DMS114 treated with DMSO at 0.1 percent for 48 hours (cell line): Measurements from ENCODE around the gene LEMD3.

Source experiments
- DNase-seq: peaks from one replicate; lab custom pipeline; 2025; ENCODE audit not compliant: unreplicated experiment; lab: John Stamatoyannopoulos, UW

Gene LEMD3

DNA sequence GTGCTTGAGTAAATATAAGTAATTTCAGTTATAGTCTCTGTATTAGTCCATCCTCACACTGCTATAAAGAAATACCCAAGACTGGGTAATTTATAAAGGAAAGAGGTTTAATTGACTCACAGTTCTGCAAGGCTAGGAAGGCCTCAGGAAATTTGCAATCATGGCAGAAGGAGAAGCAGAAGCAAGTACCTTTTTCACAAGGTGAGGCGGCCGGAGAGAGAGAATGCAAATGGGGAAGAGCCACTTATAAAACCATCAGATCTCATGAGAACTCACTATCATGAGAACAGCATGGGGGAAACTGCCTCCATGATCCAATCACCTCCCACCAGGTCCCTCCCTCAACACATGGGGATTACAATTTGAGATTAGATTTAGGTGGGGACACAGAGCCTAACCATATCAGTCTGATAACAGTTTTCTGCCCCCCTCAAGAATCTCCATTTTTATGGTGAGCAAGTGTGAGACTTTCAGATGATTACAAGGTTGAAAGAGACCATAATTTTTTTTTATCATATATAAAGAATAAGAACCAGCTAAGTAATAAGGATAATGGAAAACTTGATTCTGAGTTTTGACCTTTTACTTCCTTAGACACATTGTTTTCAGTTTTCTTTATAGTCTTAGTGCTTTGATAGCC lies 35.6 kb downstream of the LEMD3 start:
- no peak for DNase-seq

DNA sequence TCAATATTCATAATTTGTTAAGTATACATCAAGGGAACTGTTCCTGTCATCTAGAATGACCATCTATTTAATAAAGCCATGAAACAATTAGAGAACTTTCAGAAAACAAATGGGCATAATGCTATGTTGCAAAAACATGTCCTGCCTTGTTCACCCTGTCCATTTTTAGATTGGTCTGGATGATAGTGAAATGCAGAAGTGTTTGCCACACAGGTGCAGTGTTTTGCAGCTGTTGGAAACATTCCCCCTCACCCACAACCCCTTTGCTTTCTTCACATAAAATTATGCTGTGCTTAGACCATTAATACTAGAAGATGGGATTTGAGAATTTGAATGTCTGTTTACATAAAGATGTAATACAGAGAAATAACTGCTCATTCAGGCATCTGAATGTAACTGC lies 36.5 kb downstream of the LEMD3 start:
- DNase-seq, result no peak

DNA sequence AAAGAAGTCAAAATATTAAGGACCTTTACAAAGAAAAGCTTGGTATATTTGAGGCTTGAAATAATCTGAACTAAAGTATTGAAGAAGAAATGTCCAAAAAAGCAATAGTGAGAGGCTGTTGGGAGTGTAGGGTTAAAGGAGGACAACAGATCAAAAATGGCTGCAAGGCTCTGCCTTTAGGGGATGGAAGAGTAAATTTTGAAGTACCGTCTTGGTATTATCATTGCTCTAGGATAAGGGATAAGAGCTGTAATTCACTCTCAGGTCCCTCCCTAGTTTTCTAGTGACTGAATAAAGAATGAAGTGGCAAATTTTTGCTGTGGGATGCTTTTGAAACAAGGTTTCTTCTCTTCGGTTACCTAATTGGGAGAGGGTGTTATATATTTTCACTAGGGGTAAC lies 38.7 kb downstream of the LEMD3 start:
- no peak for DNase-seq

DNA sequence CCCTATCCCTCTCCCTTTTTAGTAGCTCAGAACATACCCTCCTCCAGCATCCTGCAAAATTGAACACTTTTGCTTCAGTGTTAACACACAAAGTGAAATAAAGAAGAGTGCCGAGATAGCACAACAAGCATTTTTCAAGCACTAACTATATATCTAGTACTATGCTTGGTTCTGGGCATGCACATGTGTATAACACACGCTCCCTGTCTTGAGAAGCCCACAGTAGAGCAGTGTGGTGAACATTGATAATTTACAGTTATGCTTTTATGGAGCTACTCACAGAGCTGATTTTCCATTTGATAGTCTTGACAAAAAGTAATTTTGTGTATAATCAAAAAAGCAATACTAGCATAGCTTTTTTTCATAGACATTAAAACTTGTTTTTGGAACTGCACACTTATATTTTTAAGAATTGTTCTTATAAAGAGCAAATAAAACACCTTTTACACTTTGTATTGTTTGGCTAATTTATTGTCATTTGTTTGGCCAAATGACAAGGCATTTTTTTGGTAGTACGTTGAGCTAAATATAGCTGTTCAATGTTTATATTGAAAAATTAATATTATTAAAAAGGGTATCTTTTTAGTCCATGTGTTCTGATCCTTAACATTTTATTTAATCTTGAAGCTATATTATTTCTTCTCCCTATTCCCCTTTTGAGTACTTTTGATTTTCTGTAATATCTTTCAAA lies 39.7 kb downstream of the LEMD3 start:
- DNase-seq, result no peak

DNA sequence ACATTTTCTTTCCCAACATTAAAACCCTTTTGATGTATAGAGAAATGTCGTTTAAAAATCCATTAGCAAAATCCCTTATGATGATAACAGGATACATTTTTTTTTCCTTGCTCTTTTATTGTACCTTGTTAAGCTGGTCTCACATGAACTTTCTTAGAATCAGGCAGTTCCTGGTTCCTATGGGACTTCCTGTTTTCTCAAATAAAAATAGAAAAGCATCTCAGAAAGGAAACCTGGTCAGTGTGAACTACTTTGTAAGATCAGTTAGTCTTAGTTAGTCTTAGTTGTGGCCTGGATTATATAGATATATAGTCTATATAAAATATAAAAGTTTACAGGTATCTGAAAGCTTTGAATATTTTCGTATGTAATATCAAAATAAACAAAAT lies 40.3 kb downstream of the LEMD3 start:
- no peak for DNase-seq

DNA sequence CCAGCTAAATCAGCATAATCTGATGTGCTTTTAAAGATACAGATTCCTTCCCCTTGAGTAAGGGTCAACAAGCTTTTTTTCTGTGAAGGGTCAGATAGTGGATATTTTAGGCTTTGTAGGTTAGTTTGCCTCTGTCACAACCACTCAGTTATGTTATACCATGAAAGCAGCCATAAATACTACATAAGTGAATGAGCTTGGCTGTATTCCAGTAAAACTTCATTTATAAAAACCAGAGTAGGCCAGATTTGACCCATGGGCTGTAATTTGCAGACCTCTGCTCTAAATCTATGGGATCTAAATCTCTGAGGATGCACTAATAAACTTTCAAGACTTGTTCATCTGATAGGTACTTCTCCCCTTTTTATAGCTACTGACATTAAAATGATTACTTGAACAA lies 47.7 kb downstream of the LEMD3 start:
- DNase-seq, result no peak

DNA sequence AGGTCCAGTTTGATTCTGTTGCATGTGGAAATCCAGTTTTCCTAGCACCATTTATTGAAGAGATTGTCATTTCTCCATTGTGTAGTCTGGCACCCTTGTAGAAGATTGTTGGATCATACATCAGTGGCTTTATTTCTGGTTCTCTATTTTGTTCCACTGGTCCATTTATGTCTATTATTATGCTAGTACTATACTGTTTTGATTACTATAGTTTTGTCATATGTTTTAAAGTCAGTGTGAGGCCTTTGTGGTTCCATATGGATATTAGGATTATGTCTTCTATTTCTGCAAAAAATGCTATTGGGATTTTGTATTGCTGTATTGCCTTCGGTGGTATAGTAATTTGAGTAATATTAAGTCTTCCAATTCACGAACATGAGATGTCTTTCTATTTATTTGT lies 51.4 kb downstream of the LEMD3 start:
- no peak for DNase-seq

DNA sequence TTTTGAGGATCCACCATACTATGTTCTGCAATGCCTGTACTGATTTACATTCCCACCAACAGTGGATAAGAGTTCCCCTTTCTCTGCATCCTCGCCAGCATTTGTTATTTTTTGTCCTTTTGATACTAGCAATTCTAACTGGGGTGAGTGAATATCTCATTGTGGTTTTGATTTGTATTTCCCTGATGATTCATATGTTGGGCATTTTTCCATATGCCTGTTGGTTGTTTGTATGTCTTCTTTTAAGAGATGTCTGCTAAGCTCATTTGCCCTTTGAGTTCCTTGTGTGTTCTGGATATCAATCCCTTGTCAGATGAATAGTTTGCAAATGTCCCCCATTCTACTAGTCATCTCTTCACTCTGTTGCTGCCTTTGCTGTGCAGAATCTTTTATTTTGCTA lies 60.1 kb downstream of the LEMD3 start:
- no peak for DNase-seq

DNA sequence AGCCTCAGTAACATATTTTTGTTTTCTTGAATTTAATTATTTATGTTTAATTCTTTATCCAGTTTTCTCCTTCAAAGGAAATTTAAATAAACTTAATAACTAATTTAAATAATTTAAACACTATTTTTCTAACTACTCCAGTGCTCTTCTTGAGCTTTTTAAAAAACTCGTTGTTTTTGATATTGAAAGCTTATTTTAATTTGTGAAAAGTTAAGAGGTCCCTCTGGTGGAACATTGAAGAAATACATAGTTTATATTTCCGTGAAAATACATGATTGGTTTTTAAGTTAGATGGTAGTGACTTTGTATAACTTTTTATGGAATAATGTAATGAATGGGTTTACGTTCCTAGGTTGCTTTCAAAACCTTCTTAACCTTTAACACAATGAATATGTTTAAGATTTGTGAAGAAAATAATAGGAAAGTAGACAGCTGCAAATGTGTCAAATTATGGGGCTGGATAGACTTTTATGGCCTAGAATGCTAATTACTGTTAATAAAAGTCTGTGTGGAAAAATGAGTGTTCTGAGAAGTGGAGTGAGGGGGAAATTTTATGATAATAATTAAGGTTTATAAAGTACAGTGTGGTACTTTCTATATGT lies 63.2 kb downstream of the LEMD3 start:
- DNase-seq, result peak; percentile 50

DNA sequence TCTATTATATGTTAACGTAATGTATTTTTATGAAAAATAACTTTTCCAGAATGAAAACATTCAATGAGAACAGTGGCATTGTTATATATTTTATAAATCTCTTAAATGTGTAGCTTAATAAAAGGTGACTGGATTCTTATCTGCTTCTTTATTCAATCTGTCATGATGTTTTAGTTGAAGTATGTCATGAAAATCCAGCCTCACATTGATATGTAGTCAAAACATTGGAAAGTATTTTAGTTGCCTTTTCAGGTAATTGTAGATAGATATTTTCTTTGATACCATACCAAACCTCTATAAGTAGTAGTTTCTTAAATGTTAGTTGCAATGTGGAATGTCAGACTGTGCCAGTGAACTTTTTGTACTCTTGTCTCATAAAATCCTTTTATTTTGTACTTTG lies 67.8 kb downstream of the LEMD3 start:
- no peak for DNase-seq

DNA sequence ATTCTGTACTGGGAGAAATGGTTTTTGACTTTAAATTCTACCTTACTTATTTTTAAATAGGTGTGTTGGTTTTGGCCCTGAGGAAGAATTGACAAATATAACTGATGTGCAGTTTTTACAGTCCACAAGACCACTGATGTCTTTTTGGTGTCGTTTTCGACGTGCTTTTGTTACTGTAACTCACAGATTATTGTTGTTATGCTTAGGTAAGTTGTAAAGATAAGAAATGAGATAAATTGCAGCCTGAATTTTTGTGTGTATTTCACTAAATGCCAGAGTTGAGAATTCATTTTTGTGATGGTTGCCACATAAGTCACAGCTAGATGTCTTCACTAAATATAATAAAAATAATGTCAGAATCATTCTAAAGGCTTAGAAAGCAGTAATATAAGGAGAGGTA lies 69.2 kb downstream of the LEMD3 start:
- DNase-seq, result no peak

DNA sequence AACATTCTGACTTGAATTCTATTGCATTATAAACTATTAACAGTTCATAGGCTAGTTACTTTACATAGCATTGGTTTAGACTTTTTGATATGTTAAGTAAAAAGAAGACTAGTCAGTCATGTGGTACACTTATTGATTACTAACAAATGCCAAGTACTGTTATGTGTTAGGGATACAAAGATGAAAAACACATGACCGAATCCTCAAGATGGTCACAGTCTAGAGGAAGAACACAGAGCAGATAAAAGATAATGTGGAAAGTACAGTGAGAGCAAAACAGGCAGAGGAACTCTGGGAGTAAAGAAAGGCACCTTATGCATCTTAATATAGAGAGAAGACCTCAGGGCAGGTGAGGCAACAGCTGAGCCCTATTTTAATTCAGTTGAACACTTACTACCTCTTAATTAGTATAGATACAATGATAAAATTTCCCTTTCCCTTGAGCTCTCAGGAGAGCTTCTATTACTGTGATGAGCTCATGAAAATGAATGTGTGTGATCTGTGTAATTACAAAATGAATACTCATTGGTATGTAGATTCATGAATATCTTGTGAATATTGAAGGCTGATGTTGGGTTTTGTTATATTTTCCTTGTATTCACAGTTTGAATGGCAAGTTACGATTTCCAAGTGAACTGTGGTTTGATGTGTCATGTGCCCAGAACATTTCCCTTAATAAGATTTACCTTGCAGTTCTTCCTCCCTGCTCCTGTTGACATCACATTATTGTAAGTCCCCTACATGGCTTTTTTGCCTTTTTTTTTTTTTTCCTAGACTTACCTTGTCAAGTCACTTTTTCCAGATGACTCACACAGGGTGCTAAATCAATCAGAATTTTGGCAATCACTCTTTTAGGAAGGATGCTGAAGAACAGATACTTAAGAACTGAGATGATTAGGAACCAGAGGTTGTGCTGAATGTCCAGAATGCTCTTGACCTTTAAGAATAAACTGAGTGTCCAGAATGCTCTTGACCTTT lies 79.6 kb downstream of the LEMD3 start:
- no peak for DNase-seq

DNA sequence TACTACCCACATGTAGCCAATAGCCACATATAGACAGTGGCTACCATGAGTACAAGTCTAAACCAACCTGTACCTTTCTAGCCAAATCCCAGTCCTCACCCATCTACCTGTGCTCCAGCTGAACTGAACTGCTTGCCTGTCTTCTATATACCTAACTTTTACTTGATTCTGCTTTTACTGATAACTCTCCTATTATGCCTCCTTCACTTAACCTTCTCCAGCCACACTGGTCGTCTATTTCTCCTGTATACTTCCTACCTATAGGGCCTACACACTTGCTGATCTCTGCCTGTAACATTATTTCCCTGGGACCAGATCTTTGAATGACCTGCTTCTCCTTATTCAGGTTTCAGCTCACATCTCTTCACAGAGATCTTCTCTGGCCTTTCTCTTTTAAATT lies 83.1 kb downstream of the LEMD3 start:
- DNase-seq, result no peak

DNA sequence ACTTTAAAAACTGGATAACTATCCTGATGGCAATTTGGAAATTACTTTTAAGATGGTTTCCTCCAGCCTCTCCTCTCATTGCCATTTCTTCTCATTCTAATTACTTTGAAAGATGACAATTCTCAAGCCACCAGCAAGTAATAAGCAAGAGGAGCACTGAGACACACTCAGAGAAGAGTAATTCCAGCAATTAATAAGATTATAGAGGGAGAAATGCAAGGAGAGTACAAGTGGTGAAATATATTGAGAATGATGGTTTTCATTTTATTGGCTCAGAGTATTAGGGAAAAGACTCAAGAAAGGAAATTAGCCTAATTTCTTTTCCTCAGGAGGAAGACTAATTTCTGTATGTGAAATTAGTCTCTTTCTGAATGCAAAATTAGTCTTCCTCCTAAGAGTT lies 88.6 kb downstream of the LEMD3 start:
- DNase-seq, result no peak

DNA sequence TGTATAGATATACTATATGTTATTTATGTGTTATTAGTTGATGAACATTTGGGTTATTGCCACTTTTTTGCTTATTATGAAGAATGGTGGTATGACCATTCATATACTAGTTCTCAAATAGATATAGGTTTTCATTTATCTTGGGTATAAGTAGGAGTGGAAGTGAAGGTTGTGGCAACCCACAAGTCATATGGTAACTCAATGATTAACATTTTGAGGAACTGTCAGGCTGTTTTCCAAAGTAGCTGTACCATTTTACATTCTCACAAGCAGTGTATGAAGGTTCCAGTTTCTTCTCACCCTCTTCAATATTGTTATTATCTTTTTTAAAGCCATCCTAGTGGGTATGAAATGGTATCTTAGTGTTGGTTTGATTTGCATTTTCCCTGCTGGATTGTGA lies 90.1 kb downstream of the LEMD3 start:
- no peak for DNase-seq

DNA sequence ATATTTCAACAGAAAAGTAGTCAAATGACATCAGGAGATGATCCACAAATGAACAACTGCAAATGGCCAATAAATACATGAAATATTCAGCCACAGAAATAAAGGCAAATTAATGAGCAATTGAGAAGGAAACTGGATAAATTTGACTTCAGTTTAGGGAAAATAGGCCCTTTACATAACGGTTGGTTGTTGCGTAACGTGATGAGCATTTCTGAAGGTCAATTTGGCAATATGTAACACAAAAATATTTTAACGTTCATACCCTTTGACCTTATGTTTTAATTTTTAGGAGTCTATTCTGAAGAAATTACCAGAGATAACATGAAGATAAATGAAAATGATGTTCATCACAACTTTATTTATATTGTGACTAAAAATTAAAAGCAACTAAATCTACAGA lies 94.4 kb downstream of the LEMD3 start:
- DNase-seq, result no peak

DNA sequence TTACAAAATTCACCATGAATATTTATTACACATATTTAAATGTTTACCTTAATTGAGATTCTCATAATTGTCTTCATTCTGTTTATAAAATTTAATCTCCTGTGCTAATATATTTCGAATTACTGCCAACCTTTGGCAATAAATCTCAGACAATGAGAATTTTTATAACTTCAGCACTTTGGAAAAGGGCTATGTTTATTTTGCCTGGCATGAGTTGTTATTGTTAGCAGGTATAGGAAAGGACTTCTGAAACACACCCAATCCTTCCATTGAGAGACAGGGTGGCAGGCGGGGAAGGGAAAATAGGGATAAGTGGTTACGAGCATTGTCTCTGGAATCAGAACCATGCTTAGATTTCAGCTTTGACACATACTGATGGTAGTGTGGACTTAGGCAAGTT lies 97.0 kb downstream of the LEMD3 start:
- DNase-seq, result no peak

DNA sequence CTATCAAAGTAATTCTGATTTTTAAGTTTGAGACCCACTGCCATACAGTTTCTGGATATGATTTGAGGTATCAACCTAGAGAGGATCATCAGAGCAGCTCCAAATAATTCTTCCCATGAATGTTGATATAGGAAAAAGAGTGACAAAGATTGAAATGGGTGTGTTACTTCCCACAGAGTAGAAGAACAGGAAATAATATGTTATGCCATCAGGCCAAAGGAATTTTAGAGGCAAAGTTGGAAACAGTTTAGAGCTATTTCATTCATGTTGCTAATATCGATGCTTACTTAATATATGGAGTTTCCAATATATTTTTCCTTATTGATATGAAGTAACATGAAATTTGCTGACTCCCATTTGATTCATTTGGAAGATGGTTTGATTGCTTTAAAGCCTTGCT lies 100.2 kb downstream of the LEMD3 start:
- no peak for DNase-seq

DNA sequence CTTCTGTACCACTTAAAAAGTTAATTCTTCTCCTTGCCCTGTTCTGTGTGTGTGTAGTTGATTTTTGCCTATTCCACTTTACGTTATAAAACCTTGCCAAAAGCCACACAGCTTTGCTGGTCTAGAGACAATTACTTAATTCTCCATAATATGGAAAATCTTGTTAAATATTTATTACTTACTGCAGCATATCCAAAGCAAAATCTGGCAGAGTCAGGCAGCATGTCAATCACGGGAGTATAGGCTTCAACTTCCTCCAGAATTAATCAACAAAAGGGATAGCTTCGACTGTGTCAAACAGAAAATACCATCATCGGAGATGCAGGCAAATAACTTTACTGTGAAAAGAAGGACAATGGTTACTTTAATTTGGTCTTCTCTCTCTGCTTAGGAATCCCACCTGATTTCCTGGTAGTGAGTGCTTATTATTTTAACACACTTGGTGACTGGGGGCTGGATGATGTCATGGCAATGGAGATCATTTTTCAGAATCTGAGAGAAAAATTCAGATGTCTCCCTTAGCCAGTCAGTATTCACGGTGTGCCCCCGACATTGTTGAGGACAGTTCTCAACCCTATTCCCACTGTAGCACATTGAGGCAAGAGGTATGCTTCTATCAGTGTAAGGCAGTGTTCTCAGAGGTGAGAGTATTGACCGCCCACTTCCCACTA lies 105.4 kb downstream of the LEMD3 start:
- no peak for DNase-seq

DNA sequence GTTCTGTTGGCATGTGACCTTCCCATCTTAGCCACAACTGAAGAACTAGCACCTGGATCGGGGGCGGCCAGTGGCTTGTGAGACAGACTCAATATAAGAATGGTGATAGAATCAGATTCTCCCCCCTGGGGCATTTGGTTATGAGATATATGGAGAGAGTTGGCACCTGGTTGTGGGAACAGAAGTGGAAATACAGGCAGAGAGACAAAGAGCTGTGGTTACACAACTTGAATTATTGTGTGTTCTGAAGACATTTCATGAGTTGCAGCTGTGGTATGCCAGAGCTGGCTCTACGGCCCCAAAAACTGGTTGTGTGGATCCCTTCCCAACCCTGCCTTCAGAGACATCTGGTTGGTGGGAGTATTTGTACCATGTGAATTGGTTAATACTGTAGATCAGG lies 106.2 kb downstream of the LEMD3 start:
- DNase-seq, result no peak

DNA sequence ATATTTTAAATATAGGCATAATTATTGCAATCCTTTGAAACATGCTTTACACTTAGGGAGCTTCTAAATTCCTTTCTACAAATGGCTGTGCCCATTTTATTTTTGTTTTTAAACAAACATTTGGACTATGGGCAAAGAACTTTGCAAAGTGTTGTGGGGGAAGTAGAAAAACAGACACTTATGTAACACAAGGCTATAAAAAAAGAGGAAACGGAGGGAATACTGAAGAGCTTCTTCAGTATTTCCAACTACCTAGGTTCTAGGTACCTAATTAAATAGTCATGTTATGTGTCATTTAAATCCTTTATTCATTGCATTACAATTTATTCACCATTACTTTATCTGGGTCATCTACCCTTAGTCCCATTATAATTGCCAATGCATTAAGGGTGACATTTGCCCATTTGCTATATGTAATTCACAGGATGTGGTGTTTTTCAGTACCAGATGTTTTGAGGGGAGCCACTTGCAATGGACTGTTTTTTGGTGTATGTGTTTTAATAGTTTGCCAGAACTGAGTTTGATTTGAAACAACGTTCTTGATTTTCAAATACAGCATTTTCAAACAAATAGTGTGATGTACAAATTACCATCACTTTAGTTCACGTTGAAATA lies 107.6 kb downstream of the LEMD3 start:
- DNase-seq, result no peak
